Measurements from ENCODE around the gene NRAP. TPM values are rescaled to one million over a fixed set of nuclear protein-coding genes. Genes with fewer than 3 reads are reported as not detected.

The NRAP gene
- polyA plus RNA-seq, 1 of the 3 experiments (the other 2 are of a cell fraction) = not detected

DNA sequence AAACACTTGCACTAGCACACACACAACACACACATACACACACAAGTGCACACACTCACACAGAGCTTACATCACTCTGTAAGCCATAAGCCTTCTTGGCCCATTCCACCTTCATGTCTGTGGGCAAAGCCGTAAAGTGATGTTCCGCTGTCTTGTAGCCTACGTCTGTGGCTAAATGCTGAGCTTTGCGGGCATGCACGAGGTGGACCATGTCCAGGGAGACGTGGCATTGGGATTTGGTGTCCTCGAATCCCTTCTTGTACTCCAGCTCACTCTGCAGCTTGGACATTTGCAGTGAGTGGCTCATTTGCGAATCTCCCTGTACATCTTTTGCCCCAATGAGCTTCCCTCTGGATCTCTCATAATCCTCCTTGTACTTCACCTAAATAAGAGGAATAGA is 42.0 kb downstream of the NRAP start:
- no peak overlapping the region for H2AFZ ChIP-seq (ENCODE audit: low read depth)
- H3K36me3 ChIP-seq (replicated peaks in 1 of 2; ENCODE audit: control insufficient read depth in 1 of 2, insufficient read depth in 2 of 2, low read length in 1 of 2) = no peaks in the 10 kb centered on the region
- H4K20me1 ChIP-seq (ENCODE audit: insufficient read depth) = no peaks in the 10 kb centered on the region
- ChIA-PET CTCF (interaction anchor here (1.1 kb wide), 1 partner anchor 9 kb away, joined by 4 read pairs; no protein-coding TSS in a partner anchor), POLR2A (no interaction called here)
- no peaks in the 10 kb centered on the region for H3F3A ChIP-seq (replicated peaks; ENCODE audit: insufficient read depth)
- H3K4me3 ChIP-seq (ENCODE audit: low read depth in 2 of 2, low read length in 1 of 2) = no peak overlapping the region
- no peaks in the 10 kb centered on the region for H3K9me2 ChIP-seq
- H3K4me1 ChIP-seq (ENCODE audit: control insufficient read depth in 1 of 2, insufficient read depth in 2 of 2, low read depth in 1 of 2, low read length in 1 of 2) = no peaks in the 10 kb centered on the region; a peak in 1 of 4 replicates
- no peak overlapping the region for H3K4me2 ChIP-seq
- DNase-seq = no peak
- no peaks in the 10 kb centered on the region; the same call in 1 of the 2 replicates for H3K27me3 ChIP-seq (ENCODE audit: insufficient read depth)
- H3K9me3 ChIP-seq = no peaks in the 10 kb centered on the region
- 56% methylated on average over 7 of the region's 8 CpGs for WGBS (ENCODE audit: low lambda C conversion rate)
- no peak for TF ChIP-seq SMC3 (IDR thresholded peaks at IDR 0.05; ENCODE audit: low read depth, low read length)
- TF ChIP-seq EP300 (IDR thresholded peaks at IDR 0.05; ENCODE audit: borderline replicate concordance in 1 of 2, low read depth in 1 of 2, low read length in 1 of 2) = no peak
- TF ChIP-seq POLR2AphosphoS5 (IDR thresholded peaks at IDR 0.05; ENCODE audit: low read depth, low read length) = no peak
- no peak for TF ChIP-seq CHD2 (IDR thresholded peaks at IDR 0.05; ENCODE audit: low read length, partially characterized antibody)
- TF ChIP-seq NFIC (IDR thresholded peaks at IDR 0.05; ENCODE audit: borderline replicate concordance) = no peak
- no peak for TF ChIP-seq GATA2 (CRISPR knock-in tag; IDR thresholded peaks at IDR 0.05)
- TF ChIP-seq, protein P1, sequence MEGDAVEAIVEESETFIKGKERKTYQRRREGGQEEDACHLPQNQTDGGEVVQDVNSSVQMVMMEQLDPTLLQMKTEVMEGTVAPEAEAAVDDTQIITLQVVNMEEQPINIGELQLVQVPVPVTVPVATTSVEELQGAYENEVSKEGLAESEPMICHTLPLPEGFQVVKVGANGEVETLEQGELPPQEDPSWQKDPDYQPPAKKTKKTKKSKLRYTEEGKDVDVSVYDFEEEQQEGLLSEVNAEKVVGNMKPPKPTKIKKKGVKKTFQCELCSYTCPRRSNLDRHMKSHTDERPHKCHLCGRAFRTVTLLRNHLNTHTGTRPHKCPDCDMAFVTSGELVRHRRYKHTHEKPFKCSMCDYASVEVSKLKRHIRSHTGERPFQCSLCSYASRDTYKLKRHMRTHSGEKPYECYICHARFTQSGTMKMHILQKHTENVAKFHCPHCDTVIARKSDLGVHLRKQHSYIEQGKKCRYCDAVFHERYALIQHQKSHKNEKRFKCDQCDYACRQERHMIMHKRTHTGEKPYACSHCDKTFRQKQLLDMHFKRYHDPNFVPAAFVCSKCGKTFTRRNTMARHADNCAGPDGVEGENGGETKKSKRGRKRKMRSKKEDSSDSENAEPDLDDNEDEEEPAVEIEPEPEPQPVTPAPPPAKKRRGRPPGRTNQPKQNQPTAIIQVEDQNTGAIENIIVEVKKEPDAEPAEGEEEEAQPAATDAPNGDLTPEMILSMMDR (IDR thresholded peaks at IDR 0.05) = no peak
- no peak for TF ChIP-seq FOXM1 (IDR thresholded peaks at IDR 0.05; ENCODE audit: low read depth)
- TF ChIP-seq, protein P2, sequence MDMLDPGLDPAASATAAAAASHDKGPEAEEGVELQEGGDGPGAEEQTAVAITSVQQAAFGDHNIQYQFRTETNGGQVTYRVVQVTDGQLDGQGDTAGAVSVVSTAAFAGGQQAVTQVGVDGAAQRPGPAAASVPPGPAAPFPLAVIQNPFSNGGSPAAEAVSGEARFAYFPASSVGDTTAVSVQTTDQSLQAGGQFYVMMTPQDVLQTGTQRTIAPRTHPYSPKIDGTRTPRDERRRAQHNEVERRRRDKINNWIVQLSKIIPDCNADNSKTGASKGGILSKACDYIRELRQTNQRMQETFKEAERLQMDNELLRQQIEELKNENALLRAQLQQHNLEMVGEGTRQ (IDR thresholded peaks at IDR 0.05; ENCODE audit: borderline replicate concordance, low read depth, low read length) = no peak
- no peak for TF ChIP-seq EZH2phosphoT487 (IDR thresholded peaks at IDR 0.05; ENCODE audit: borderline replicate concordance, low read depth)
- no peak for TF ChIP-seq GABPA (IDR thresholded peaks at IDR 0.05; ENCODE audit: low read depth)
- no peak for TF ChIP-seq TEAD4 (IDR thresholded peaks at IDR 0.05; ENCODE audit: borderline replicate concordance, insufficient read depth)
- TF ChIP-seq, protein P3, sequence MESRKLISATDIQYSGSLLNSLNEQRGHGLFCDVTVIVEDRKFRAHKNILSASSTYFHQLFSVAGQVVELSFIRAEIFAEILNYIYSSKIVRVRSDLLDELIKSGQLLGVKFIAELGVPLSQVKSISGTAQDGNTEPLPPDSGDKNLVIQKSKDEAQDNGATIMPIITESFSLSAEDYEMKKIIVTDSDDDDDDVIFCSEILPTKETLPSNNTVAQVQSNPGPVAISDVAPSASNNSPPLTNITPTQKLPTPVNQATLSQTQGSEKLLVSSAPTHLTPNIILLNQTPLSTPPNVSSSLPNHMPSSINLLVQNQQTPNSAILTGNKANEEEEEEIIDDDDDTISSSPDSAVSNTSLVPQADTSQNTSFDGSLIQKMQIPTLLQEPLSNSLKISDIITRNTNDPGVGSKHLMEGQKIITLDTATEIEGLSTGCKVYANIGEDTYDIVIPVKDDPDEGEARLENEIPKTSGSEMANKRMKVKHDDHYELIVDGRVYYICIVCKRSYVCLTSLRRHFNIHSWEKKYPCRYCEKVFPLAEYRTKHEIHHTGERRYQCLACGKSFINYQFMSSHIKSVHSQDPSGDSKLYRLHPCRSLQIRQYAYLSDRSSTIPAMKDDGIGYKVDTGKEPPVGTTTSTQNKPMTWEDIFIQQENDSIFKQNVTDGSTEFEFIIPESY (IDR thresholded peaks at IDR 0.05; ENCODE audit: borderline replicate concordance, low read depth) = no peak
- TF ChIP-seq TCF12 (IDR thresholded peaks at IDR 0.05) = no peak
- TF ChIP-seq, protein P4, sequence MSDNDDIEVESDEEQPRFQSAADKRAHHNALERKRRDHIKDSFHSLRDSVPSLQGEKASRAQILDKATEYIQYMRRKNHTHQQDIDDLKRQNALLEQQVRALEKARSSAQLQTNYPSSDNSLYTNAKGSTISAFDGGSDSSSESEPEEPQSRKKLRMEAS (IDR thresholded peaks at IDR 0.05; ENCODE audit: low read depth) = no peak
- TF ChIP-seq, protein P5, sequence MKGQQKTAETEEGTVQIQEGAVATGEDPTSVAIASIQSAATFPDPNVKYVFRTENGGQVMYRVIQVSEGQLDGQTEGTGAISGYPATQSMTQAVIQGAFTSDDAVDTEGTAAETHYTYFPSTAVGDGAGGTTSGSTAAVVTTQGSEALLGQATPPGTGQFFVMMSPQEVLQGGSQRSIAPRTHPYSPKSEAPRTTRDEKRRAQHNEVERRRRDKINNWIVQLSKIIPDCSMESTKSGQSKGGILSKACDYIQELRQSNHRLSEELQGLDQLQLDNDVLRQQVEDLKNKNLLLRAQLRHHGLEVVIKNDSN (IDR thresholded peaks at IDR 0.05; ENCODE audit: borderline replicate concordance, low read depth) = no peak
- TF ChIP-seq FOXJ3 (CRISPR knock-in tag; IDR thresholded peaks at IDR 0.05) = no peak
- H3K9ac ChIP-seq = no peak overlapping the region
- H3K27ac ChIP-seq (ENCODE audit: low read depth in 2 of 2, low read length in 1 of 2) = no peak overlapping the region
- H3K79me2 ChIP-seq (ENCODE audit: insufficient read depth) = no peaks in the 10 kb centered on the region
